Body of pancreas (tissue), 4 donors: ENCODE data around the gene ABR.

Source experiments
- POLR2A ChIP-seq, 3 donors: fragments of 450-650 bp; IDR thresholded peaks; one replicate each; pipeline ENCODE4 v1.6.1; 2016; ENCODE audit warnings: antibody characterized with exemption in 3 of 3, mild to moderate bottlenecking in 2 of 3
- TF ChIP-seq, protein P1 (sequence below), 7 experiments: fragments of 450-650 bp in 4 of 7; fragments of 200-600 bp in 3 of 7; sonication (generic) in 3 of 7; IDR thresholded peaks; one replicate each; pipeline ENCODE4 v1.5.1; 2016 to 2019; ENCODE audit warnings: antibody characterized with exemption in 7 of 7

DNA sequence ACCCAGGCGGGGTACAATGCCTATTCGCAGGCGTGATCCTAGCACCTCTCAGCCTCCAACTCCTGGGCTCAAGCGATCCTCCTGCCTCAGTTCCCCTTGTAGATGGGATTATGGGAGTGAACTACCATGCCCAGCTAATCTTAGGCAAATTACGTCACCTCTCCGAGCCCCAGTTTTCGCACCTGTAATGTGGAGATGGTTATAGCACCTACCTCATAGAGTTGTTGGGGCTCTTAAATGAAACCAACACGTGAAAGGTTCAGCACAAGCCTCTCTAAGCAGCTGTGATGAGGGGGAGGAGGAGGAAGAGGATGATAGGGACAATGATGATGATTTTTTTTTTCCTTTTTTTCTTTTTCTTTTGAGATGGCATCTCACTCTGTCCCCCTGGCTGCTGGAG, 59.9 kb downstream of the ABR start:
- TF ChIP-seq, protein P1, sequence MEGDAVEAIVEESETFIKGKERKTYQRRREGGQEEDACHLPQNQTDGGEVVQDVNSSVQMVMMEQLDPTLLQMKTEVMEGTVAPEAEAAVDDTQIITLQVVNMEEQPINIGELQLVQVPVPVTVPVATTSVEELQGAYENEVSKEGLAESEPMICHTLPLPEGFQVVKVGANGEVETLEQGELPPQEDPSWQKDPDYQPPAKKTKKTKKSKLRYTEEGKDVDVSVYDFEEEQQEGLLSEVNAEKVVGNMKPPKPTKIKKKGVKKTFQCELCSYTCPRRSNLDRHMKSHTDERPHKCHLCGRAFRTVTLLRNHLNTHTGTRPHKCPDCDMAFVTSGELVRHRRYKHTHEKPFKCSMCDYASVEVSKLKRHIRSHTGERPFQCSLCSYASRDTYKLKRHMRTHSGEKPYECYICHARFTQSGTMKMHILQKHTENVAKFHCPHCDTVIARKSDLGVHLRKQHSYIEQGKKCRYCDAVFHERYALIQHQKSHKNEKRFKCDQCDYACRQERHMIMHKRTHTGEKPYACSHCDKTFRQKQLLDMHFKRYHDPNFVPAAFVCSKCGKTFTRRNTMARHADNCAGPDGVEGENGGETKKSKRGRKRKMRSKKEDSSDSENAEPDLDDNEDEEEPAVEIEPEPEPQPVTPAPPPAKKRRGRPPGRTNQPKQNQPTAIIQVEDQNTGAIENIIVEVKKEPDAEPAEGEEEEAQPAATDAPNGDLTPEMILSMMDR (IDR thresholded peaks at IDR 0.05): no peak
- TF ChIP-seq POLR2A (IDR thresholded peaks at IDR 0.05): no peak
